ENCODE data around the gene CHCHD5. TPM values are rescaled to one million over a fixed set of nuclear protein-coding genes. Genes with fewer than 3 reads are reported as not detected.

Gene CHCHD5
- total and polyA plus RNA-seq, 10 of the 15 experiments (the other 5 are each of a cell fraction or from before 2014, with no cell fraction given) = 16.4 to 118 (median 45.2) TPM

DNA sequence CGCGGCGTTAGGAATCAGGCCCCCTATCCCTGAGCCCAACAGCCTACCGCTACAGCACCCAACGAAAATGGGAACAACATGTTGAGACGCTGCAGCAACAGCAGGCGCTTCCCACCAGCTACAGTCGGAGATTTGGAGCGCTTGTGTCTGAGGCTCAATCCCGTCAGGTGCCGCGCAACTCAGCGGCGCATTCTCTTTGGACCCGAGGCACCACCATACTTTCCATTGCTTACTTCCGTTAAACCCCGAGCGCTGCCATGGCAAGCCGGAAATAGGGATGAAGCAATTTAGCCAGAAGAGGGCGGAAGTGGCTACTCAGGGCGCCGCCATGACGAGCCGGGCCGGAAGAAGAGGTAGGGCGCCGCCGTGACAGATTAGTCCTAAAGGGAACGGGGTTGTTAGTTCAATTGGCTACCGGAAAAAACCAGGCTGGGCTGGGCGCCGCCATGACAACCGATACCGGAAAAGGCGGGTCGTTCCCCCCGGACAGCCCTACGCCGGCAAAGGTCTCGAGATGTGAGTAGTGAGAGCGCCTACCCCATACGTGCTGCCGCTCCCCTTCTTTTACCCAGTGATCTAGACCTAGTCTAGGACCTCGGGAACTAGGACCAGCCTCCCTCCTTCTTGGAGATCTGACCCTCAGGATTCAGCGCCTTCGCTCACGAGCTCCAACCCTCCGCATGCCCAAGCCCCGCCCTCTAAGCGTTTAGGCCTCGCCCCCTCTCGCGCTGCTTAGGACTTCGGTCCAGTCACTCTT, at the start of gene CHCHD5 (continued):
- TF ChIP-seq, protein P1, sequence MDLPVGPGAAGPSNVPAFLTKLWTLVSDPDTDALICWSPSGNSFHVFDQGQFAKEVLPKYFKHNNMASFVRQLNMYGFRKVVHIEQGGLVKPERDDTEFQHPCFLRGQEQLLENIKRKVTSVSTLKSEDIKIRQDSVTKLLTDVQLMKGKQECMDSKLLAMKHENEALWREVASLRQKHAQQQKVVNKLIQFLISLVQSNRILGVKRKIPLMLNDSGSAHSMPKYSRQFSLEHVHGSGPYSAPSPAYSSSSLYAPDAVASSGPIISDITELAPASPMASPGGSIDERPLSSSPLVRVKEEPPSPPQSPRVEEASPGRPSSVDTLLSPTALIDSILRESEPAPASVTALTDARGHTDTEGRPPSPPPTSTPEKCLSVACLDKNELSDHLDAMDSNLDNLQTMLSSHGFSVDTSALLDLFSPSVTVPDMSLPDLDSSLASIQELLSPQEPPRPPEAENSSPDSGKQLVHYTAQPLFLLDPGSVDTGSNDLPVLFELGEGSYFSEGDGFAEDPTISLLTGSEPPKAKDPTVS (IDR thresholded peaks at IDR 0.05; ENCODE audit: low read depth, low read length) = no peak
- TF ChIP-seq SREBF2 (IDR thresholded peaks at IDR 0.05; ENCODE audit: low read length) = no peak
- TF ChIP-seq, protein P2, sequence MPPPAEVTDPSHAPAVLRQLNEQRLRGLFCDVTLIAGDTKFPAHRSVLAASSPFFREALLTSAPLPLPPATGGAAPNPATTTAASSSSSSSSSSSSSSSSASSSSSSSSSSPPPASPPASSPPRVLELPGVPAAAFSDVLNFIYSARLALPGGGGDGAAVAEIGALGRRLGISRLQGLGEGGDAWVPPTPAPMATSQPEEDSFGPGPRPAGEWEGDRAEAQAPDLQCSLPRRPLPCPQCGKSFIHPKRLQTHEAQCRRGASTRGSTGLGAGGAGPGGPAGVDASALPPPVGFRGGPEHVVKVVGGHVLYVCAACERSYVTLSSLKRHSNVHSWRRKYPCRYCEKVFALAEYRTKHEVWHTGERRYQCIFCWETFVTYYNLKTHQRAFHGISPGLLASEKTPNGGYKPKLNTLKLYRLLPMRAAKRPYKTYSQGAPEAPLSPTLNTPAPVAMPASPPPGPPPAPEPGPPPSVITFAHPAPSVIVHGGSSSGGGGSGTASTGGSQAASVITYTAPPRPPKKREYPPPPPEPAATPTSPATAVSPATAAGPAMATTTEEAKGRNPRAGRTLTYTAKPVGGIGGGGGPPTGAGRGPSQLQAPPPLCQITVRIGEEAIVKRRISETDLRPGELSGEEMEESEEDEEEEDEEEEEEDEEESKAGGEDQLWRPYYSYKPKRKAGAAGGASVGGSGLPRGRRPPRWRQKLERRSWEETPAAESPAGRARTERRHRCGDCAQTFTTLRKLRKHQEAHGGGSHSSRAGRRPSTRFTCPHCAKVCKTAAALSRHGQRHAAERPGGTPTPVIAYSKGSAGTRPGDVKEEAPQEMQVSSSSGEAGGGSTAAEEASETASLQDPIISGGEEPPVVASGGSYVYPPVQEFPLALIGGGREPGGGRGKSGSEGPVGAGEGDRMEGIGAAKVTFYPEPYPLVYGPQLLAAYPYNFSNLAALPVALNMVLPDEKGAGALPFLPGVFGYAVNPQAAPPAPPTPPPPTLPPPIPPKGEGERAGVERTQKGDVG (CRISPR knock-in tag; IDR thresholded peaks at IDR 0.05) = no peak
- no peak for TF ChIP-seq WRNIP1 (IDR thresholded peaks at IDR 0.05; ENCODE audit: borderline replicate concordance, low read depth, low read length)
- TF ChIP-seq STAT3 (IDR thresholded peaks at IDR 0.05; ENCODE audit: low read depth, low read length) = no peak
- TF ChIP-seq ZNF622 (IDR thresholded peaks at IDR 0.05) = no peak
- TF ChIP-seq, protein P3, sequence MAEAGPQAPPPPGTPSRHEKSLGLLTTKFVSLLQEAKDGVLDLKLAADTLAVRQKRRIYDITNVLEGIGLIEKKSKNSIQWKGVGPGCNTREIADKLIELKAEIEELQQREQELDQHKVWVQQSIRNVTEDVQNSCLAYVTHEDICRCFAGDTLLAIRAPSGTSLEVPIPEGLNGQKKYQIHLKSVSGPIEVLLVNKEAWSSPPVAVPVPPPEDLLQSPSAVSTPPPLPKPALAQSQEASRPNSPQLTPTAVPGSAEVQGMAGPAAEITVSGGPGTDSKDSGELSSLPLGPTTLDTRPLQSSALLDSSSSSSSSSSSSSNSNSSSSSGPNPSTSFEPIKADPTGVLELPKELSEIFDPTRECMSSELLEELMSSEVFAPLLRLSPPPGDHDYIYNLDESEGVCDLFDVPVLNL (IDR thresholded peaks at IDR 0.05; ENCODE audit: low read depth, low read length) = no peak
- TF ChIP-seq, protein P4, sequence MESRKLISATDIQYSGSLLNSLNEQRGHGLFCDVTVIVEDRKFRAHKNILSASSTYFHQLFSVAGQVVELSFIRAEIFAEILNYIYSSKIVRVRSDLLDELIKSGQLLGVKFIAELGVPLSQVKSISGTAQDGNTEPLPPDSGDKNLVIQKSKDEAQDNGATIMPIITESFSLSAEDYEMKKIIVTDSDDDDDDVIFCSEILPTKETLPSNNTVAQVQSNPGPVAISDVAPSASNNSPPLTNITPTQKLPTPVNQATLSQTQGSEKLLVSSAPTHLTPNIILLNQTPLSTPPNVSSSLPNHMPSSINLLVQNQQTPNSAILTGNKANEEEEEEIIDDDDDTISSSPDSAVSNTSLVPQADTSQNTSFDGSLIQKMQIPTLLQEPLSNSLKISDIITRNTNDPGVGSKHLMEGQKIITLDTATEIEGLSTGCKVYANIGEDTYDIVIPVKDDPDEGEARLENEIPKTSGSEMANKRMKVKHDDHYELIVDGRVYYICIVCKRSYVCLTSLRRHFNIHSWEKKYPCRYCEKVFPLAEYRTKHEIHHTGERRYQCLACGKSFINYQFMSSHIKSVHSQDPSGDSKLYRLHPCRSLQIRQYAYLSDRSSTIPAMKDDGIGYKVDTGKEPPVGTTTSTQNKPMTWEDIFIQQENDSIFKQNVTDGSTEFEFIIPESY (IDR thresholded peaks at IDR 0.05) = no peak
- no peak; the same call in 1 of the 2 replicates for TF ChIP-seq NBN (IDR thresholded peaks at IDR 0.05)
- no peak for TF ChIP-seq BACH1 (IDR thresholded peaks at IDR 0.05; ENCODE audit: borderline replicate concordance)
- peak; percentile 80; the same call in 2 of the 3 replicates for TF ChIP-seq POU2F2 (IDR thresholded peaks at IDR 0.05; ENCODE audit: borderline replicate concordance, low read depth, low read length)
- TF ChIP-seq PAX5 (IDR thresholded peaks at IDR 0.05; ENCODE audit: borderline replicate concordance, low read depth, low read length) = 0 out of 2 replicates have a peak, but pooled peaks have one; percentile 6
- 0 out of 2 replicates have a peak, but pooled peaks have one; percentile 9 for TF ChIP-seq ZNF384 (IDR thresholded peaks at IDR 0.05; ENCODE audit: borderline replicate concordance, low read depth, low read length)
- no peak for TF ChIP-seq ZNF24 (IDR thresholded peaks at IDR 0.05)
- TF ChIP-seq RCOR1 (conservative IDR thresholded peaks at IDR 0.05; ENCODE audit: low read depth, low read length) = 0 out of 2 replicates have a peak, but pooled peaks have one; percentile 53
- TF ChIP-seq, protein P5, sequence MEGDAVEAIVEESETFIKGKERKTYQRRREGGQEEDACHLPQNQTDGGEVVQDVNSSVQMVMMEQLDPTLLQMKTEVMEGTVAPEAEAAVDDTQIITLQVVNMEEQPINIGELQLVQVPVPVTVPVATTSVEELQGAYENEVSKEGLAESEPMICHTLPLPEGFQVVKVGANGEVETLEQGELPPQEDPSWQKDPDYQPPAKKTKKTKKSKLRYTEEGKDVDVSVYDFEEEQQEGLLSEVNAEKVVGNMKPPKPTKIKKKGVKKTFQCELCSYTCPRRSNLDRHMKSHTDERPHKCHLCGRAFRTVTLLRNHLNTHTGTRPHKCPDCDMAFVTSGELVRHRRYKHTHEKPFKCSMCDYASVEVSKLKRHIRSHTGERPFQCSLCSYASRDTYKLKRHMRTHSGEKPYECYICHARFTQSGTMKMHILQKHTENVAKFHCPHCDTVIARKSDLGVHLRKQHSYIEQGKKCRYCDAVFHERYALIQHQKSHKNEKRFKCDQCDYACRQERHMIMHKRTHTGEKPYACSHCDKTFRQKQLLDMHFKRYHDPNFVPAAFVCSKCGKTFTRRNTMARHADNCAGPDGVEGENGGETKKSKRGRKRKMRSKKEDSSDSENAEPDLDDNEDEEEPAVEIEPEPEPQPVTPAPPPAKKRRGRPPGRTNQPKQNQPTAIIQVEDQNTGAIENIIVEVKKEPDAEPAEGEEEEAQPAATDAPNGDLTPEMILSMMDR (IDR thresholded peaks at IDR 0.05 in 2 of 3, conservative IDR thresholded peaks at IDR 0.05 in 1 of 3; ENCODE audit: control insufficient read depth in 2 of 3, extremely low read depth in 1 of 3, insufficient read depth in 1 of 3, low read depth in 3 of 3, low read length in 3 of 3) = peak in 1 of 3 experiments; percentile 21; a peak in 2 of 6 replicates
- TF ChIP-seq SMC3 (IDR thresholded peaks at IDR 0.05; ENCODE audit: borderline replicate concordance, low read length) = no peak
- no peak for TF ChIP-seq BRCA1 (IDR thresholded peaks at IDR 0.05; ENCODE audit: low read depth, low read length)
- TF ChIP-seq, protein P6, sequence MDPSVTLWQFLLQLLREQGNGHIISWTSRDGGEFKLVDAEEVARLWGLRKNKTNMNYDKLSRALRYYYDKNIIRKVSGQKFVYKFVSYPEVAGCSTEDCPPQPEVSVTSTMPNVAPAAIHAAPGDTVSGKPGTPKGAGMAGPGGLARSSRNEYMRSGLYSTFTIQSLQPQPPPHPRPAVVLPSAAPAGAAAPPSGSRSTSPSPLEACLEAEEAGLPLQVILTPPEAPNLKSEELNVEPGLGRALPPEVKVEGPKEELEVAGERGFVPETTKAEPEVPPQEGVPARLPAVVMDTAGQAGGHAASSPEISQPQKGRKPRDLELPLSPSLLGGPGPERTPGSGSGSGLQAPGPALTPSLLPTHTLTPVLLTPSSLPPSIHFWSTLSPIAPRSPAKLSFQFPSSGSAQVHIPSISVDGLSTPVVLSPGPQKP (IDR thresholded peaks at IDR 0.05; ENCODE audit: low read depth, low read length) = peak; percentile 76
